Astrocyte of the hippocampus (primary cell): ENCODE results near the gene ERVK3-1.

ENCODE experiments used
- DNase-seq: peaks from one replicate; pipeline ENCODE4 v3.0.0; 2011; ENCODE audit warnings: low read depth, low spot score

ERVK3-1 gene

GRCh38 chr19:58364146-58364545, 59.0 kb downstream of the ERVK3-1 start:
- no peak for DNase-seq
